Measurements from ENCODE around the gene RABGAP1.

RABGAP1 gene

DNA sequence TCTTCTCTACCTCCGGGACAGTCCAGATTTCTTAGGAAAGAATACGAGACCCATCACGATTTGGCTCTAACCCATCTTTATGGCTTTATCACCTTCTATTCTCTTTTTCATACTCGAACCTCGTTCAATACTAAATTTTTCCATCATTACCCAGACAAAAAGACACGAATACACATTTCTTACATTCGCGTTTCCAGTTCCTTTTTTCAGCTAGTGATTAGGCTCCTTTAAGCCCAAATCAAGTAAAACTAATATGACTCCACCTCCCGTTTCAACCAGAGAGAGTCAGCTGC lies 28.2 kb upstream of the RABGAP1 start:
- DNase-seq (ENCODE audit: extremely low spot score), result no peak
- ChIA-PET POLR2A (interaction anchor here (0.6 to 2.9 kb wide), 11 partner anchors 8 to 82 kb away, joined by 3 to 30 read pairs (median 4); partner anchors contain the start of genes RABGAP1, RC3H2 and ZBTB26), CTCF (interaction anchor here (0.7 kb wide), 1 partner anchor 28 kb away, joined by 5 read pairs; the partner anchor contains the start of gene RABGAP1)
- TF ChIP-seq TARDBP (IDR thresholded peaks at IDR 0.05), result no peak
- TF ChIP-seq FOXM1 (IDR thresholded peaks at IDR 0.05; ENCODE audit: borderline replicate concordance), result no peak
- no peak for TF ChIP-seq SP1 (IDR thresholded peaks at IDR 0.05)
- no peak for TF ChIP-seq L3MBTL2 (conservative IDR thresholded peaks at IDR 0.05)
- no peak for TF ChIP-seq FOXA1 (IDR thresholded peaks at IDR 0.05)
- no peak for TF ChIP-seq SUZ12 (IDR thresholded peaks at IDR 0.05)
- no peak for TF ChIP-seq PKNOX1 (IDR thresholded peaks at IDR 0.05)
- TF ChIP-seq BHLHE40 (IDR thresholded peaks at IDR 0.05; ENCODE audit: borderline replicate concordance), result no peak
- no peak for TF ChIP-seq LEF1 (IDR thresholded peaks at IDR 0.05; ENCODE audit: borderline replicate concordance)
- no peak for TF ChIP-seq HDGF (IDR thresholded peaks at IDR 0.05; ENCODE audit: borderline replicate concordance)
- no peak for TF ChIP-seq ELF4 (IDR thresholded peaks at IDR 0.05)
- no peak for TF ChIP-seq NFRKB (IDR thresholded peaks at IDR 0.05)
- no peak for TF ChIP-seq ZNF384 (IDR thresholded peaks at IDR 0.05)
- TF ChIP-seq ARNT (IDR thresholded peaks at IDR 0.05), result no peak
- TF ChIP-seq FOXK2 (IDR thresholded peaks at IDR 0.05), result no peak
- no peak for TF ChIP-seq CTBP1 (IDR thresholded peaks at IDR 0.05; ENCODE audit: borderline replicate concordance)

- CTCF ChIA-PET, result interaction anchor here (0.5 to 0.7 kb wide), 2 partner anchors 18 to 28 kb away, joined by 4 to 5 read pairs; partner anchors contain the start of genes RABGAP1 and ZBTB26
- TF ChIP-seq TARDBP (IDR thresholded peaks at IDR 0.05), result no peak
- no peak for TF ChIP-seq PKNOX1 (IDR thresholded peaks at IDR 0.05)
- no peak for TF ChIP-seq ZNF384 (IDR thresholded peaks at IDR 0.05)
- TF ChIP-seq L3MBTL2 (conservative IDR thresholded peaks at IDR 0.05), result 0 out of 2 replicates have a peak, but pooled peaks have one; percentile 16
- no peak for TF ChIP-seq LEF1 (IDR thresholded peaks at IDR 0.05; ENCODE audit: borderline replicate concordance)
- peak; percentile 37 for TF ChIP-seq ELF4 (IDR thresholded peaks at IDR 0.05)
- TF ChIP-seq HDGF (IDR thresholded peaks at IDR 0.05; ENCODE audit: borderline replicate concordance), result no peak
- TF ChIP-seq CTBP1 (IDR thresholded peaks at IDR 0.05; ENCODE audit: borderline replicate concordance), result no peak
- TF ChIP-seq FOXM1 (IDR thresholded peaks at IDR 0.05; ENCODE audit: borderline replicate concordance), result no peak
- POLR2A ChIA-PET, result interaction anchor here (0.6 to 2.9 kb wide), 11 partner anchors 8 to 81 kb away, joined by 3 to 30 read pairs (median 4); partner anchors contain the start of genes RABGAP1, RC3H2 and ZBTB26
- DNase-seq (ENCODE audit: extremely low spot score), result peak; percentile 73
Measured at GRCh38 chr9:122912964-122913673, 27.7 kb upstream of the RABGAP1 start, which contains the start of gene ZBTB6. Gene ZBTB6, minus strand, starts transcription at chr9:122913323. Its CDS starts 1,251 bp downstream, at chr9:122912072.

GRCh38 chr9:122918310-122918709 lies 22.5 kb upstream of the RABGAP1 start:
- no peak for DNase-seq (ENCODE audit: extremely low spot score)
- ChIA-PET CTCF (no interaction called here), POLR2A (no interaction called here)
- TF ChIP-seq FOXK2 (IDR thresholded peaks at IDR 0.05), result no peak
- no peak for TF ChIP-seq FOXA1 (IDR thresholded peaks at IDR 0.05)
- no peak for TF ChIP-seq SP1 (IDR thresholded peaks at IDR 0.05)
- no peak for TF ChIP-seq TARDBP (IDR thresholded peaks at IDR 0.05)
- TF ChIP-seq L3MBTL2 (conservative IDR thresholded peaks at IDR 0.05), result no peak
- TF ChIP-seq FOXM1 (IDR thresholded peaks at IDR 0.05; ENCODE audit: borderline replicate concordance), result no peak
- TF ChIP-seq SUZ12 (IDR thresholded peaks at IDR 0.05), result no peak
- no peak for TF ChIP-seq CTBP1 (IDR thresholded peaks at IDR 0.05; ENCODE audit: borderline replicate concordance)
- no peak for TF ChIP-seq ZNF384 (IDR thresholded peaks at IDR 0.05)
- TF ChIP-seq HDGF (IDR thresholded peaks at IDR 0.05; ENCODE audit: borderline replicate concordance), result no peak
- TF ChIP-seq LEF1 (IDR thresholded peaks at IDR 0.05; ENCODE audit: borderline replicate concordance), result no peak
- TF ChIP-seq BHLHE40 (IDR thresholded peaks at IDR 0.05; ENCODE audit: borderline replicate concordance), result no peak
- no peak for TF ChIP-seq PKNOX1 (IDR thresholded peaks at IDR 0.05)
- TF ChIP-seq ELF4 (IDR thresholded peaks at IDR 0.05), result no peak

- TF ChIP-seq LEF1 (IDR thresholded peaks at IDR 0.05; ENCODE audit: borderline replicate concordance), result no peak
- TF ChIP-seq CTBP1 (IDR thresholded peaks at IDR 0.05; ENCODE audit: borderline replicate concordance), result no peak
- TF ChIP-seq TARDBP (IDR thresholded peaks at IDR 0.05), result no peak
- TF ChIP-seq SUZ12 (IDR thresholded peaks at IDR 0.05), result no peak
- TF ChIP-seq L3MBTL2 (conservative IDR thresholded peaks at IDR 0.05), result no peak
- no peak for TF ChIP-seq FOXK2 (IDR thresholded peaks at IDR 0.05)
- TF ChIP-seq FOXA1 (IDR thresholded peaks at IDR 0.05), result no peak
- no peak for TF ChIP-seq ELF4 (IDR thresholded peaks at IDR 0.05)
- POLR2A ChIA-PET, result no interaction called here
- CTCF ChIA-PET, result no interaction called here
- no peak for DNase-seq (ENCODE audit: extremely low spot score)
Measured at GRCh38 chr9:122922713-122923112, 18.1 kb upstream of the RABGAP1 start.

DNA sequence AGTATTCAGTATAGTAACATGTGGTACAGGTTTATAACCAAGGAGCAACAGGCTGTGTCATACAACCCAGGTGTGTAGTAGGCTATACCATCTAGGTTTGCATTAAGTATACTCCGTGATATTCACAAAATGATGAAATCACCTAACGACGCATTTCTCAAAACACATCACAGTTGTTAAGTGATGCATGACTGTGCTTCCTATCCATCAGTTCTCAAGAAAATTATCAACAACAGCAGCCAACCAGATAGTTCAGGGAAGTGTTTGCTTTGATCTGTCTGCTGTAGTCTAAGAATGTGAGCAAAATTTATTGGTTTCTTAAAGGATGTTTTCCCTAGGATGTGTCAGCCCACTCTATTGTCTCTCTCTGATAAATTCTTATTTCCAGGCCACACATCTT lies 16.9 kb upstream of the RABGAP1 start:
- TF ChIP-seq FOXK2 (IDR thresholded peaks at IDR 0.05) (no peak), CTBP1 (IDR thresholded peaks at IDR 0.05; ENCODE audit: borderline replicate concordance) (no peak), BHLHE40 (IDR thresholded peaks at IDR 0.05; ENCODE audit: borderline replicate concordance) (no peak), L3MBTL2 (conservative IDR thresholded peaks at IDR 0.05) (no peak), ZNF384 (IDR thresholded peaks at IDR 0.05) (no peak), TARDBP (IDR thresholded peaks at IDR 0.05) (no peak), SUZ12 (IDR thresholded peaks at IDR 0.05) (no peak)
- POLR2A ChIA-PET, result interaction anchor here (1.2 kb wide), 1 partner anchor 11 kb away, joined by 3 read pairs; the partner anchor contains the start of gene ZBTB6
- CTCF ChIA-PET, result no interaction called here
- no peak for DNase-seq (ENCODE audit: extremely low spot score)
